DND-41 (cell line): Measurements from ENCODE around the gene NCK2.

Experiments used
- ATAC-seq: fragments of 200-7000 bp; cut with Tn5 transposase; 3 replicates; pipeline ENCODE4 v1.9.1; 2021; ENCODE audit warnings: low read depth; ENCODE audit not compliant: insufficient read depth
- DNase-seq: peaks from one replicate; pipeline ENCODE4 v3.0.0-alpha.2; 2020
- H2AFZ ChIP-seq: 2 replicates; pipeline ENCODE4 v1.6.0; 2012; ENCODE audit warnings: low read depth, low read length
- H3K27ac ChIP-seq: 2 replicates; pipeline ENCODE4 v1.5.1; 2012; ENCODE audit warnings: low read length, inconsistent platforms
- H3K27me3 ChIP-seq: fragments of 200-600 bp; sonication (generic); 2 replicates; pipeline ENCODE4 v1.6.0; 2012; ENCODE audit warnings: low read length, mild to moderate bottlenecking, inconsistent platforms; ENCODE audit not compliant: insufficient read depth, poor library complexity
- H3K36me3 ChIP-seq: 2 replicates; pipeline ENCODE4 v1.5.1; 2012; ENCODE audit warnings: low read length, inconsistent platforms; ENCODE audit not compliant: insufficient read depth
- H3K4me1 ChIP-seq: 2 replicates; pipeline ENCODE4 v1.5.1; 2012; ENCODE audit warnings: mild to moderate bottlenecking, low read length; ENCODE audit not compliant: insufficient read depth
- H3K4me2 ChIP-seq: 2 replicates; pipeline ENCODE4 v1.6.0; 2012; ENCODE audit warnings: mild to moderate bottlenecking, moderate library complexity, low read length, inconsistent platforms; ENCODE audit not compliant: insufficient read depth
- H3K4me3 ChIP-seq, 2 experiments: fragments of 200-600 bp in 1 of 2; shearing (Covaris generic) in 1 of 2; 2 replicates each; pipeline ENCODE4 v1.5.1; 2012 to 2016; ENCODE audit warnings: inconsistent platforms in 2 of 2, low read length in 2 of 2, mild to moderate bottlenecking in 2 of 2, low read depth in 1 of 2, moderate library complexity in 1 of 2
- H3K79me2 ChIP-seq: 2 replicates; pipeline ENCODE4 v1.6.0; 2012; ENCODE audit warnings: low read length, inconsistent platforms; ENCODE audit not compliant: insufficient read depth
- H3K9ac ChIP-seq: 2 replicates; pipeline ENCODE4 v1.6.0; 2012; ENCODE audit warnings: low read depth, mild to moderate bottlenecking, inconsistent platforms, low read length, moderate library complexity
- H3K9me3 ChIP-seq: 2 replicates; pipeline ENCODE4 v1.5.1; 2012; ENCODE audit warnings: low read length, moderate library complexity, mild to moderate bottlenecking, inconsistent platforms; ENCODE audit not compliant: insufficient read depth, severe bottlenecking
- H4K20me1 ChIP-seq: 2 replicates; pipeline ENCODE4 v1.6.0; 2012; ENCODE audit warnings: low read length; ENCODE audit not compliant: insufficient read depth
- CTCF ChIP-seq: IDR thresholded peaks from 2 replicates; pipeline ENCODE4 v1.5.1; 2012; ENCODE audit warnings: borderline replicate concordance, low read length, moderate library complexity, mild to moderate bottlenecking; ENCODE audit not compliant: poor library complexity, severe bottlenecking; ENCODE audit errors: extremely low read depth
- EZH2 ChIP-seq: IDR thresholded peaks from 3 replicates; pipeline ENCODE4 v1.6.1; 2012; ENCODE audit warnings: borderline replicate concordance, low read depth, mild to moderate bottlenecking, moderate library complexity, low read length, inconsistent platforms; ENCODE audit not compliant: severe bottlenecking

NCK2 gene

GRCh38 chr2:105779394-105779793, 34.7 kb downstream of the NCK2 start:
- Histone ChIP-seq H3K27me3 (no peaks in the 10 kb centered on the region), H3K4me3 (no peak overlapping the region), H4K20me1 (peaks cover 69% of the 10 kb centered on the region), H3K4me2 (no peak overlapping the region), H3K27ac (no peak overlapping the region), H3K4me1 (0 out of 2 replicates have a peak, but pooled peaks cover 2% of the 10 kb centered on the region), H3K79me2 (peaks cover 96% of the 10 kb centered on the region), H3K9ac (no peak overlapping the region), H3K9me3 (no peaks in the 10 kb centered on the region), H2AFZ (no peak overlapping the region), H3K36me3 (peaks cover 10% of the 10 kb centered on the region; the same call in 1 of the 2 replicates)
- DNase-seq (no peak), ATAC-seq (no peak)
- TF ChIP-seq CTCF: no peak

DNA sequence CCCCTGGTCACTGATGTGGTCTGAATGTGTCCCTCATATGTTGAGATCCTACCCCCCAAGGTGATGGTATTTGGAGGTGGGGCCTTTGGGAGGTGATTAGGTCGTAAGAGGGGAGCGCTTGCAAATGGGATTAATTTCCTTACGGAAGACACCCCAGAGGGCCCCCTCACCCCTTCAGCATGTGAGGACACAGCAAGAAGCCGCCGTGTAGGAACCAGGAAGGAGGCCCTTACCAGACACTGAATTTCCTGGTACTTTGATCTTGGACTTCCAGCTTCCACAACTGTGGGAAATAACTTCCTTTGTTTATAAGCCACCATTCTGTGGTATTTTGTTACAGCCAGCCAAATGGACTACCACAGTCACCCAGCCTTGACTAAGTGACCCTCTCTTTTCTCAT, 35.9 kb downstream of the NCK2 start:
- no peak overlapping the region for H3K4me3 ChIP-seq
- TF ChIP-seq CTCF (no peak), EZH2 (no peak)
- no peak overlapping the region for H2AFZ ChIP-seq
- no peak overlapping the region for H3K9ac ChIP-seq
- H3K4me2 ChIP-seq: no peak overlapping the region
- no peaks in the 10 kb centered on the region for H3K9me3 ChIP-seq
- DNase-seq (no peak), ATAC-seq (no peak)
- 0 out of 2 replicates have a peak, but pooled peaks cover 2% of the 10 kb centered on the region for H3K4me1 ChIP-seq
- peaks cover 94% of the 10 kb centered on the region for H3K79me2 ChIP-seq
- H4K20me1 ChIP-seq: peaks cover 75% of the 10 kb centered on the region
- no peak overlapping the region for H3K27ac ChIP-seq
- peaks cover 10% of the 10 kb centered on the region; the same call in 1 of the 2 replicates for H3K36me3 ChIP-seq
- no peaks in the 10 kb centered on the region for H3K27me3 ChIP-seq

DNA sequence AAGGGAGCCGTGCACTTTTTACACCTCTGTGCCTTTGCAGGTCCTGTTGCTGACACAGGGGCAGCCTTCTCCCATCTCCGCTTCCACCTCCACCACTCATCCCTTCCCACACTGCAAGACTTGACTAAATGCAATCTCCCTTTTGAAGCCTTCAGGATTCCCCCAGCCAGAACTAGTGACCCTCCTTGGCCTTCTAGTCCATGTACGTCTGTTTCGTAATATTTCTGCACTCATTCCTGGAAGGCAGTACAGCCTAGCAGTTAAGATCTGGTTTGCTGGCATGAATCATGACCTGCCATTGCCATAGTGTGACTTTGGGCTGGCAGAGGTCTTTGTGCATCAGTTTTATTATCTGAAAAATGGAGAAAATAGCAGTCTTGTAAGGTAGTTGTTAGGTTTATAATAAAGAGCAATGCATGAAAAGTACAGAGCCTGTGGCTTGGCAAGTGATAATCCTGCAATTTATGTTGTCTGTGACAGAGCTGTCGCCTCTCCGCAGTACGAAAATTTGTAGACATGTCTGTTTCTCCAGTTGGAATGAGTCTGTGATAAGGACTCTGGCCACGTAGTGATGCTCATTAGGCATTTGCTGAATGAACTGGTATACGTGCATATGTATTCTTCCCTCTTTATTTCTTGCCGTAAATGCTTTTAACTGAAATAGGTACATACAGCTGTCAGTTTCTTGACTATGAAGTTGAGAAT, 36.7 kb downstream of the NCK2 start:
- H4K20me1 ChIP-seq: peaks cover 76% of the 10 kb centered on the region
- TF ChIP-seq EZH2 (no peak), CTCF (no peak)
- no peak for ATAC-seq

More for the DNA sequence above, 36.7 kb downstream of the NCK2 start:
- H3K4me2 ChIP-seq: no peak overlapping the region
- H3K27me3 ChIP-seq: no peaks in the 10 kb centered on the region
- peaks cover 10% of the 10 kb centered on the region; the same call in 1 of the 2 replicates for H3K36me3 ChIP-seq
- no peaks in the 10 kb centered on the region for H3K9me3 ChIP-seq
- H3K9ac ChIP-seq: no peak overlapping the region
- no peak overlapping the region for H3K4me3 ChIP-seq
- no peak for DNase-seq
- peaks cover 94% of the 10 kb centered on the region for H3K79me2 ChIP-seq
- no peaks in the 10 kb centered on the region for H3K4me1 ChIP-seq
- H2AFZ ChIP-seq: no peak overlapping the region
- H3K27ac ChIP-seq: no peak overlapping the region
